Upper lobe of left lung (tissue), 4 donors: Measurements from ENCODE around the gene ZNF829.

Experiments used
- CTCF ChIP-seq, 6 experiments: fragments of 450-650 bp in 4 of 6; fragments of 200-600 bp in 2 of 6; sonication (generic) in 2 of 6; IDR thresholded peaks; one replicate each; pipeline ENCODE4 v1.5.1; 2016 to 2019; ENCODE audit warnings: antibody characterized with exemption in 6 of 6
- EP300 ChIP-seq, 4 donors: sonication (generic); formaldehyde crosslinking; IDR thresholded peaks; one replicate each; pipeline ENCODE4 v1.5.1; 2017; ENCODE audit warnings: antibody characterized with exemption in 4 of 4, control low read depth in 2 of 4
- POLR2A ChIP-seq, 4 donors: fragments of 450-650 bp; IDR thresholded peaks; one replicate each; pipeline ENCODE4 v1.5.1; 2016 to 2017; ENCODE audit warnings: antibody characterized with exemption in 4 of 4, mild to moderate bottlenecking in 2 of 4

DNA sequence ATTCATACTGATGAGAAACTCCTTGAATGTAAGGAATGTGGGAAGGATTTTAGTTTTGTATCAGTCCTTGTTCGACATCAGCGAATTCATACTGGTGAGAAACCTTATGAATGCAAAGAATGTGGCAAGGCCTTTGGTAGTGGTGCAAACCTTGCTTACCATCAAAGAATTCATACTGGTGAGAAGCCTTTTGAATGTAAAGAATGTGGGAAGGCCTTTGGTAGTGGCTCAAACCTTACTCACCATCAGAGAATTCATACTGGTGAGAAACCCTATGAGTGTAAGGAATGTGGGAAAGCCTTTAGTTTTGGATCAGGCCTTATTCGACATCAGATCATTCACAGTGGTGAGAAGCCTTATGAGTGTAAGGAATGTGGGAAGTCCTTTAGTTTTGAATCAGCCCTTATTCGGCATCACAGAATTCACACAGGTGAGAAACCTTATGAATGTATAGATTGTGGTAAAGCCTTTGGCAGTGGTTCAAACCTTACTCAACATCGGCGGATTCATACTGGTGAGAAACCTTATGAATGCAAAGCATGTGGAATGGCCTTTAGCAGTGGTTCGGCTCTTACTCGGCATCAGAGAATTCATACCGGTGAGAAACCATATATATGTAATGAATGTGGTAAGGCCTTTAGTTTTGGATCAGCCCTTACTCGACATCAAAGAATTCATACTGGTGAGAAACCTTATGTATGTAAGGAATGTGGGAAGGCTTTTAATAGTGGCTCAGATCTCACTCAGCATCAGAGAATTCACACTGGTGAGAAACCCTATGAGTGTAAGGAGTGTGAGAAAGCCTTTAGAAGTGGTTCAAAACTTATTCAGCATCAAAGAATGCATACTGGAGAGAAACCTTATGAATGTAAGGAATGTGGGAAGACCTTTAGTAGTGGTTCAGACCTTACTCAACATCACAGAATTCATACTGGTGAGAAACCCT, 38.8 kb downstream of the ZNF829 start:
- TF ChIP-seq CTCF (IDR thresholded peaks at IDR 0.05) (no peak), EP300 (IDR thresholded peaks at IDR 0.05) (no peak), POLR2A (IDR thresholded peaks at IDR 0.05) (no peak)
